Gastroesophageal sphincter (tissue), 4 donors: ENCODE results near the gene RPS10. TPM values are rescaled to one million over a fixed set of nuclear protein-coding genes. Genes with fewer than 3 reads are reported as not detected.

ENCODE experiments used
- ATAC-seq: fragments of 150-250 bp; one replicate; pipeline ENCODE4 v1.9.1; 2016; ENCODE audit warnings: mild to moderate bottlenecking, moderate library complexity
- H3K27ac ChIP-seq, 4 donors: fragments of 200-600 bp; sonication (generic) in 3 of 4; 1 replicate in 3 of 4; 2 replicates in 1 of 4; pipeline ENCODE4 v1.5.1; 2016 to 2019
- H3K27me3 ChIP-seq: fragments of 200-600 bp; sonication (generic); one replicate; pipeline ENCODE4 v1.5.1; 2019
- H3K36me3 ChIP-seq, 2 donors: fragments of 200-600 bp; sonication (generic); one replicate each; pipeline ENCODE4 v1.5.1; 2019; ENCODE audit warnings: control low read depth in 1 of 2
- H3K4me1 ChIP-seq, 3 donors: fragments of 200-600 bp; sonication (generic); 1 replicate in 2 of 3; 2 replicates in 1 of 3; pipeline ENCODE4 v1.5.1; 2016 to 2019; ENCODE audit warnings: control low read depth in 2 of 3
- H3K4me3 ChIP-seq, 2 donors: fragments of 200-600 bp; sonication (generic); one replicate each; pipeline ENCODE4 v1.5.1; 2019; ENCODE audit warnings: mild to moderate bottlenecking in 1 of 2, moderate library complexity in 1 of 2
- H3K9me3 ChIP-seq, 3 donors: fragments of 200-600 bp; sonication (generic); one replicate each; pipeline ENCODE4 v1.5.1; 2017 to 2019; ENCODE audit warnings: control low read depth in 2 of 3
- EP300 ChIP-seq: sonication (generic); formaldehyde crosslinking; IDR thresholded peaks from one replicate; pipeline ENCODE4 v1.6.1; 2017; ENCODE audit warnings: antibody characterized with exemption, mild to moderate bottlenecking
- POLR2A ChIP-seq, 2 donors: fragments of 450-650 bp; IDR thresholded peaks; one replicate each; pipeline ENCODE4 v1.6.1; 2017; ENCODE audit warnings: antibody characterized with exemption in 2 of 2, mild to moderate bottlenecking in 2 of 2, moderate library complexity in 1 of 2
- POLR2AphosphoS5 ChIP-seq: sonication (generic); formaldehyde crosslinking; IDR thresholded peaks from one replicate; pipeline ENCODE4 v1.6.1; 2017; ENCODE audit warnings: antibody characterized with exemption
- WGBS, 2 donors: methylation state at CpG; one replicate each; pipeline ENCODE4 v1.1.5; 2018; ENCODE audit warnings: low coverage in 1 of 2; 5-methylcytosine and 5-hydroxymethylcytosine counted together
- total RNA-seq, 4 donors: library from RNA; depleted of rRNA; stranded (reverse); fragments of >200 nt; gene quantifications; one replicate each; pipeline ENCODE4 v1.1.0, GENCODE V29; 2016
- TF ChIP-seq, protein P1 (sequence below), 4 experiments: fragments of 200-600 bp in 2 of 4; fragments of 450-650 bp in 2 of 4; sonication (generic) in 1 of 4; IDR thresholded peaks; one replicate each; pipeline ENCODE4 v1.5.1; 2017 to 2019; ENCODE audit warnings: antibody characterized with exemption in 4 of 4, mild to moderate bottlenecking in 2 of 4, moderate library complexity in 2 of 4

The RPS10 gene
- total RNA-seq, 4 donors from 2014 or later: 1,014 to 3,120 (median 2,269) TPM

- no peak overlapping the region for H3K27ac ChIP-seq
- WGBS, 2 donors: no CpG with 5 or more reads among the region's 1 CpG
- no peak overlapping the region for H3K4me3 ChIP-seq
- peaks cover 0 to 9% (median 0%) of the 10 kb centered on the region in 3 donors for H3K9me3 ChIP-seq
- H3K27me3 ChIP-seq: no peaks in the 10 kb centered on the region
- ATAC-seq: no peak
- no peak for TF ChIP-seq EP300
- H3K36me3 ChIP-seq: no peaks in the 10 kb centered on the region
- no peaks in the 10 kb centered on the region for H3K4me1 ChIP-seq
These were observed 30.0 kb upstream of the RPS10 start for GRCh38 chr6:34455831-34456230.

DNA sequence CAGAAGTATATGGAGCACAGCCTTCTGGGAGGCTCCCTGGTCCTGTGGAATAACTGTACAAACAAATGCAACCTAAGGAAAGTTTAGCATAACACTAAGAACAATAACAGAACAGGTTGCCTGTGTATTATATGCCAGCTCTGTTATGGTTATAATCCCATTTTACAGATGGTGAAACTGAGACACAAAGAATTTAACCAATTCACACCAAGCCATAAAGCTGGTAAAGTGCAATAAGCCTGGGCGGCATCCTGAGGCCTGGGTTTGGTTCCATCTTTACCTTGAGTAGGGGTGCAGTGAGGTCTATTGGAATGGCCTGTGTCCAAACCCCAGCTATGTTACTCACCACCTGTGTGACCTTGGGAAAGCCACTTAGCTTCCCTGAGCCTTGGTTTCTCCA, 25.3 kb upstream of the RPS10 start:
- no peaks in the 10 kb centered on the region for H3K4me1 ChIP-seq
- peaks cover 0 to 11% (median 0%) of the 10 kb centered on the region in 3 donors for H3K9me3 ChIP-seq
- WGBS, 2 donors: 92 to 100% methylated on average over 1 of the region's 1 CpG
- no peak for ATAC-seq
- no peak overlapping the region for H3K27ac ChIP-seq
- H3K4me3 ChIP-seq: no peak overlapping the region
- peaks cover 15% of the 10 kb centered on the region for H3K27me3 ChIP-seq
- no peaks in the 10 kb centered on the region for H3K36me3 ChIP-seq
- TF ChIP-seq EP300 (no peak), POLR2AphosphoS5 (no peak), POLR2A (IDR thresholded peaks at IDR 0.05) (no peak)
- TF ChIP-seq, protein P1, sequence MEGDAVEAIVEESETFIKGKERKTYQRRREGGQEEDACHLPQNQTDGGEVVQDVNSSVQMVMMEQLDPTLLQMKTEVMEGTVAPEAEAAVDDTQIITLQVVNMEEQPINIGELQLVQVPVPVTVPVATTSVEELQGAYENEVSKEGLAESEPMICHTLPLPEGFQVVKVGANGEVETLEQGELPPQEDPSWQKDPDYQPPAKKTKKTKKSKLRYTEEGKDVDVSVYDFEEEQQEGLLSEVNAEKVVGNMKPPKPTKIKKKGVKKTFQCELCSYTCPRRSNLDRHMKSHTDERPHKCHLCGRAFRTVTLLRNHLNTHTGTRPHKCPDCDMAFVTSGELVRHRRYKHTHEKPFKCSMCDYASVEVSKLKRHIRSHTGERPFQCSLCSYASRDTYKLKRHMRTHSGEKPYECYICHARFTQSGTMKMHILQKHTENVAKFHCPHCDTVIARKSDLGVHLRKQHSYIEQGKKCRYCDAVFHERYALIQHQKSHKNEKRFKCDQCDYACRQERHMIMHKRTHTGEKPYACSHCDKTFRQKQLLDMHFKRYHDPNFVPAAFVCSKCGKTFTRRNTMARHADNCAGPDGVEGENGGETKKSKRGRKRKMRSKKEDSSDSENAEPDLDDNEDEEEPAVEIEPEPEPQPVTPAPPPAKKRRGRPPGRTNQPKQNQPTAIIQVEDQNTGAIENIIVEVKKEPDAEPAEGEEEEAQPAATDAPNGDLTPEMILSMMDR (IDR thresholded peaks at IDR 0.05): no peak

GRCh38 chr6:34447910-34448309, 22.0 kb upstream of the RPS10 start:
- Histone ChIP-seq H3K4me3 (no peak overlapping the region), H3K9me3 (peaks cover 0 to 11% (median 0%) of the 10 kb centered on the region in 3 donors), H3K27me3 (peaks cover 15% of the 10 kb centered on the region), H3K36me3 (no peaks in the 10 kb centered on the region), H3K27ac (no peak overlapping the region), H3K4me1 (no peaks in the 10 kb centered on the region)
- no peak for ATAC-seq
- TF ChIP-seq EP300 (no peak), POLR2AphosphoS5 (no peak), POLR2A (IDR thresholded peaks at IDR 0.05) (no peak)
- TF ChIP-seq, protein P1 (IDR thresholded peaks at IDR 0.05): no peak
- 86% methylated on average over 1 of the region's 5 CpGs; no CpG with 5 or more reads in 1 of the 2 donors for WGBS, 2 donors

GRCh38 chr6:34447386-34447785, 21.5 kb upstream of the RPS10 start:
- ATAC-seq: no peak
- WGBS, 2 donors: 56 to 67% methylated on average over 7 of the region's 7 CpGs
- H3K27me3 ChIP-seq: peaks cover 15% of the 10 kb centered on the region
- no peaks in the 10 kb centered on the region for H3K36me3 ChIP-seq
- H3K9me3 ChIP-seq: peaks cover 0 to 11% (median 0%) of the 10 kb centered on the region in 3 donors
- no peak for TF ChIP-seq POLR2A (IDR thresholded peaks at IDR 0.05)
- TF ChIP-seq, protein P1 (IDR thresholded peaks at IDR 0.05): no peak
- no peak for TF ChIP-seq POLR2AphosphoS5
- no peak for TF ChIP-seq EP300
- no peaks in the 10 kb centered on the region for H3K4me1 ChIP-seq
- no peak overlapping the region for H3K4me3 ChIP-seq
- H3K27ac ChIP-seq: no peak overlapping the region

DNA sequence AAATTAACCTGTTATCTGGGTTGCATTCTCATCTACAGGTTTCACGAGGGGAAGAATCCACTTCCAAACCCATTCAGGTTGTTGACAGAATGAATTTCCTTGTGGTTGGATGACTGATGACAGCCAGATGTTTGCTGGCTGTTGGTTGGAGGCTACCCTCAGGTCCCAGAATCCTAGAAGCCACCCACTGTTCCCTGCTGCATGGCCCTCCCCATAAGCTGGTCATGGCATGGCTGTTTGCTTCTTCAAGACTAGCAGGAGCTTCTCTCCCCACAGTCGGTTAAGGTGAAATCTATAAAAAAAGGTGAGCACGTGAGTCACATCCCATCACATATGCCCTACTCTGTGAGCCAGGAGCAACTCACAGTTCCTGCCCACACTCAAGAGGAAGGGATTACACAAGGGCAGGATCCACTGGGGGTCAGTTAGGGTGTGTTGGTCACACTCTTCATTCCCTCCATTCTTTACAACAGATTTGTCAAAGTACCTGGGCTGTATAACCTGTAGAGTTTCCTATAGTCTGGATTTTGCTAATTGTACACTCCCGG, 19.5 kb upstream of the RPS10 start:
- Histone ChIP-seq H3K27me3 (peaks cover 15% of the 10 kb centered on the region), H3K9me3 (no peaks in the 10 kb centered on the region), H3K27ac (no peak overlapping the region), H3K4me3 (no peak overlapping the region), H3K4me1 (no peaks in the 10 kb centered on the region), H3K36me3 (no peaks in the 10 kb centered on the region)
- TF ChIP-seq EP300 (no peak), POLR2AphosphoS5 (no peak), POLR2A (IDR thresholded peaks at IDR 0.05) (no peak)
- TF ChIP-seq, protein P1 (IDR thresholded peaks at IDR 0.05): no peak
- 80 to 100% methylated on average over 1 to 3 of the region's 4 CpGs for WGBS, 2 donors
- no peak for ATAC-seq
